Testis (tissue), 3 donors: ENCODE data around the gene PSTPIP2. TPM values are rescaled to one million over a fixed set of nuclear protein-coding genes. Genes with fewer than 3 reads are reported as not detected.
"Not testable (repeated sequence)": the region's sequence is repeated elsewhere in the genome, so short reads cannot be mapped to it uniquely, and the experiment has no call there.

Source experiments
- DNase-seq: peaks from one replicate; pipeline ENCODE4 v3.0.0-alpha.2; 2019
- H3K27ac ChIP-seq, 2 donors: fragments of 200-600 bp; sonication (generic); one replicate each; pipeline ENCODE4 v1.5.1; 2019
- H3K27me3 ChIP-seq: fragments of 200-600 bp; sonication (generic); one replicate; pipeline ENCODE4 v1.5.1; 2019
- H3K36me3 ChIP-seq: fragments of 200-600 bp; sonication (generic); one replicate; pipeline ENCODE4 v1.5.1; 2017; ENCODE audit warnings: low read depth; ENCODE audit errors: missing control alignments
- H3K4me1 ChIP-seq: fragments of 200-600 bp; sonication (generic); one replicate; pipeline ENCODE4 v1.5.1; 2019
- H3K4me3 ChIP-seq, 2 donors: fragments of 200-600 bp; sonication (generic); one replicate each; pipeline ENCODE4 v1.5.1; 2017 to 2019
- H3K9me3 ChIP-seq: fragments of 200-600 bp; sonication (generic); one replicate; pipeline ENCODE4 v1.5.1; 2017
- CTCF ChIP-seq, 3 experiments: fragments of 450-650 bp in 2 of 3; fragments of 200-600 bp in 1 of 3; sonication (generic) in 1 of 3; IDR thresholded peaks; one replicate each; pipeline ENCODE4 v1.5.1; 2016 to 2019; ENCODE audit warnings: antibody characterized with exemption in 3 of 3, mild to moderate bottlenecking in 2 of 3, moderate library complexity in 1 of 3
- POLR2A ChIP-seq: fragments of 450-650 bp; IDR thresholded peaks from one replicate; pipeline ENCODE4 v1.6.1; 2017; ENCODE audit warnings: antibody characterized with exemption, mild to moderate bottlenecking, moderate library complexity
- WGBS, 2 donors: methylation state at CpG; one replicate each; pipeline ENCODE4 v1.1.5; 2018; 5-methylcytosine and 5-hydroxymethylcytosine counted together
- intact Hi-C: fragments of 100-400 bp; cut with DNase I; formaldehyde crosslinking; loops from one replicate; pipeline ENCODE4 v1.15.1; 2023; ENCODE audit warnings: low total_unique reads
- polyA plus RNA-seq: library from polyadenylated mRNA; stranded (reverse); fragments of 350-450 nt; fragmentation: Illumina TruSeq; extraction: RNeasy Lipid Tissue Mini Kit (QIAGEN cat#74804); gene quantifications from one replicate; pipeline ENCODE4 v1.2.3, GENCODE V29; 2014; ENCODE audit warnings: low read depth, low replicate concordance; ENCODE audit not compliant: insufficient read depth
- total RNA-seq, 2 donors: library from RNA; depleted of rRNA; stranded (reverse); fragments of >200 nt; gene quantifications; one replicate each; pipeline ENCODE4 v1.2.3, GENCODE V29; 2016

Gene PSTPIP2
- total and polyA plus RNA-seq, 3 donors from 2014 or later, result 2.5 to 5.0 (median 3.5) TPM

GRCh38 chr18:45976974-45977373 lies 95.1 kb downstream of the PSTPIP2 start:
- 88 to 90% methylated on average over 5 of the region's 5 CpGs for WGBS, 2 donors
- H3K4me1 ChIP-seq, result no peaks in the 10 kb centered on the region
- no peak for DNase-seq
- TF ChIP-seq POLR2A (no peak), CTCF (IDR thresholded peaks at IDR 0.05) (no peak)
- no peaks in the 10 kb centered on the region for H3K36me3 ChIP-seq
- intact Hi-C loops, result no loop called here
- H3K27me3 ChIP-seq, result no peaks in the 10 kb centered on the region
- no peak overlapping the region for H3K27ac ChIP-seq
- H3K4me3 ChIP-seq, result no peak overlapping the region
- H3K9me3 ChIP-seq, result no peaks in the 10 kb centered on the region

- WGBS, 2 donors, result 57 to 83% methylated on average over 1 of the region's 1 CpG
Measured at GRCh38 chr18:45976566-45976965, 95.5 kb downstream of the PSTPIP2 start.

GRCh38 chr18:45974088-45974536 lies 97.9 kb downstream of the PSTPIP2 start:
- DNase-seq, result peak; percentile 76
- no peaks in the 10 kb centered on the region for H3K4me1 ChIP-seq
- H3K9me3 ChIP-seq, result no peaks in the 10 kb centered on the region
- 33 to 44% methylated on average over 5 of the region's 5 CpGs for WGBS, 2 donors
- H3K36me3 ChIP-seq, result no peaks in the 10 kb centered on the region
- no peak overlapping the region for H3K27ac ChIP-seq
- intact Hi-C loops, result no loop called here
- no peaks in the 10 kb centered on the region for H3K27me3 ChIP-seq
- no peak overlapping the region for H3K4me3 ChIP-seq
- TF ChIP-seq CTCF (IDR thresholded peaks at IDR 0.05) (peak; percentile 51 to 61 (median 54)), POLR2A (no peak)

More at GRCh38 chr18:45976566-45976965, 95.5 kb downstream of the PSTPIP2 start:
- intact Hi-C loops, result no loop called here
- no peaks in the 10 kb centered on the region for H3K36me3 ChIP-seq
- H3K27ac ChIP-seq, result no peak overlapping the region
- TF ChIP-seq CTCF (IDR thresholded peaks at IDR 0.05) (no peak), POLR2A (no peak)
- no peaks in the 10 kb centered on the region for H3K4me1 ChIP-seq
- H3K27me3 ChIP-seq, result no peaks in the 10 kb centered on the region
- DNase-seq, result no peak
- H3K4me3 ChIP-seq, result no peak overlapping the region
- H3K9me3 ChIP-seq, result no peaks in the 10 kb centered on the region

- DNase-seq, result peak; percentile 97
- intact Hi-C loops, result no loop called here
- Histone ChIP-seq H3K36me3 (no peaks in the 10 kb centered on the region), H3K27me3 (no peaks in the 10 kb centered on the region), H3K27ac (peak within 1 kb of the TSS; percentile 64 to 66), H3K9me3 (no peaks in the 10 kb centered on the region), H3K4me3 (peak within 1 kb of the TSS; percentile 65 to 84), H3K4me1 (no peaks in the 10 kb centered on the region)
- 0 to 1% methylated on average over 37 to 50 of the region's 50 CpGs for WGBS, 2 donors
- no peak for TF ChIP-seq CTCF (IDR thresholded peaks at IDR 0.05)
- TF ChIP-seq POLR2A, result no peak
Measured at GRCh38 chr18:45967007-45967706, 104.9 kb downstream of the PSTPIP2 start, which contains the start of gene EPG5. Gene EPG5, minus strand, starts transcription at chr18:45967329. Its CDS starts 90 bp downstream, at chr18:45967239.

GRCh38 chr18:45964913-45965312 lies 107.1 kb downstream of the PSTPIP2 start:
- 78 to 88% methylated on average over 5 of the region's 5 CpGs for WGBS, 2 donors
- H3K27ac ChIP-seq, DNase-seq, H3K4me1 ChIP-seq, H3K36me3 ChIP-seq, H3K4me3 ChIP-seq, H3K27me3 ChIP-seq, H3K9me3 ChIP-seq, intact Hi-C loops: not testable (repeated sequence)
